Measurements from ENCODE around the gene AK8.

The AK8 gene

GRCh38 chr9:132780230-132781007 is 97.7 kb downstream of the AK8 start:
- Histone ChIP-seq H3F3A (ENCODE audit: insufficient read depth) (no peaks in the 10 kb centered on the region), H3K27ac (ENCODE audit: low read depth, low read length) (no peak overlapping the region), H3K27me3 (ENCODE audit: low read length) (no peaks in the 10 kb centered on the region), H3K9me3 (ENCODE audit: insufficient read depth, low read length) (no peaks in the 10 kb centered on the region), H2AFZ (ENCODE audit: low read depth, low read length, severe bottlenecking) (no peak overlapping the region), H3K4me2 (ENCODE audit: low read depth, low read length, poor library complexity, severe bottlenecking) (no peak overlapping the region), H3K9me2 (replicated peaks; ENCODE audit: insufficient read depth, low read length) (no peaks in the 10 kb centered on the region), H3K9ac (ENCODE audit: low read length) (no peak overlapping the region), H3K79me2 (ENCODE audit: insufficient read depth, low read length) (no peaks in the 10 kb centered on the region), H4K20me1 (ENCODE audit: low read depth, low read length) (no peaks in the 10 kb centered on the region), H3K4me3 (ENCODE audit: insufficient read depth, low read length, poor library complexity, severe bottlenecking) (no peak overlapping the region), H3K36me3 (ENCODE audit: low read length) (no peaks in the 10 kb centered on the region)
- no peak for TF ChIP-seq CTCF (IDR thresholded peaks at IDR 0.05; ENCODE audit: insufficient read depth, low read length, poor library complexity, severe bottlenecking)
- no peak for TF ChIP-seq EZH2phosphoT487 (conservative IDR thresholded peaks at IDR 0.05; ENCODE audit: low read length)

GRCh38 chr9:132776891-132777290 is 101.2 kb downstream of the AK8 start:
- no peak for TF ChIP-seq CTCF (IDR thresholded peaks at IDR 0.05; ENCODE audit: insufficient read depth, low read length, poor library complexity, severe bottlenecking)
- TF ChIP-seq EZH2phosphoT487 (conservative IDR thresholded peaks at IDR 0.05; ENCODE audit: low read length) = no peak
- H3F3A ChIP-seq (ENCODE audit: insufficient read depth) = no peaks in the 10 kb centered on the region
- H3K79me2 ChIP-seq (ENCODE audit: insufficient read depth, low read length) = no peaks in the 10 kb centered on the region
- no peak overlapping the region for H2AFZ ChIP-seq (ENCODE audit: low read depth, low read length, severe bottlenecking)
- H3K36me3 ChIP-seq (ENCODE audit: low read length) = no peaks in the 10 kb centered on the region
- no peak overlapping the region for H3K9ac ChIP-seq (ENCODE audit: low read length)
- H3K4me2 ChIP-seq (ENCODE audit: low read depth, low read length, poor library complexity, severe bottlenecking) = no peak overlapping the region
- H3K4me3 ChIP-seq (ENCODE audit: insufficient read depth, low read length, poor library complexity, severe bottlenecking) = no peak overlapping the region
- no peaks in the 10 kb centered on the region for H4K20me1 ChIP-seq (ENCODE audit: low read depth, low read length)
- H3K27ac ChIP-seq (ENCODE audit: low read depth, low read length) = no peak overlapping the region
- H3K9me2 ChIP-seq (replicated peaks; ENCODE audit: insufficient read depth, low read length) = no peaks in the 10 kb centered on the region
- no peaks in the 10 kb centered on the region for H3K9me3 ChIP-seq (ENCODE audit: insufficient read depth, low read length)
- H3K27me3 ChIP-seq (ENCODE audit: low read length) = no peaks in the 10 kb centered on the region

GRCh38 chr9:132776268-132776667 is 101.8 kb downstream of the AK8 start:
- Histone ChIP-seq H2AFZ (ENCODE audit: low read depth, low read length, severe bottlenecking) (no peak overlapping the region), H3K9ac (ENCODE audit: low read length) (no peak overlapping the region), H3K36me3 (ENCODE audit: low read length) (no peaks in the 10 kb centered on the region), H3K4me3 (ENCODE audit: insufficient read depth, low read length, poor library complexity, severe bottlenecking) (no peak overlapping the region), H4K20me1 (ENCODE audit: low read depth, low read length) (no peaks in the 10 kb centered on the region), H3K27me3 (ENCODE audit: low read length) (no peaks in the 10 kb centered on the region), H3K9me2 (replicated peaks; ENCODE audit: insufficient read depth, low read length) (no peaks in the 10 kb centered on the region), H3K27ac (ENCODE audit: low read depth, low read length) (no peak overlapping the region), H3K9me3 (ENCODE audit: insufficient read depth, low read length) (no peaks in the 10 kb centered on the region), H3F3A (ENCODE audit: insufficient read depth) (no peaks in the 10 kb centered on the region), H3K79me2 (ENCODE audit: insufficient read depth, low read length) (no peaks in the 10 kb centered on the region), H3K4me2 (ENCODE audit: low read depth, low read length, poor library complexity, severe bottlenecking) (no peak overlapping the region)
- TF ChIP-seq CTCF (IDR thresholded peaks at IDR 0.05; ENCODE audit: insufficient read depth, low read length, poor library complexity, severe bottlenecking) (no peak), EZH2phosphoT487 (conservative IDR thresholded peaks at IDR 0.05; ENCODE audit: low read length) (no peak)
